Measurements from ENCODE around the gene P2RY6.

DNA sequence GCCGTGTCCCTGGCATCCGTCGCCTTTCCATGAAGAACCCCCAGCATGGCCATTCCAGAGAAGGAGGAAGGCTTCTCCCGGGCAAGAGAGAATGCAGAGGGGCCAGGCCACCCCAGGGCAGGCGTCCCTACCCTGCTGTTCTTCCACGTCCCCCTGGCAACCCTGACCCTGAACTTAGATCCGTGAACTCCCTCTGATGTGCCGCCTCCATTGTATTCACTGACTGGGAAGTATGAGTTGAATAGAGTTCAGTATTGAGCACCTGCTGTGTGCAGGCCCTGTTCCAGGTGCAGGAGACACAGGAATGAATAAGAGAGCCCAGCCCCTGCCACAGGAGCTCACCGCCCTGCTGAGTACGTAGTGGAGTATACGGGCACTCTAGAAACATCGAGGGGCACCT, 74.9 kb downstream of the P2RY6 start:
- TF ChIP-seq, protein P1, sequence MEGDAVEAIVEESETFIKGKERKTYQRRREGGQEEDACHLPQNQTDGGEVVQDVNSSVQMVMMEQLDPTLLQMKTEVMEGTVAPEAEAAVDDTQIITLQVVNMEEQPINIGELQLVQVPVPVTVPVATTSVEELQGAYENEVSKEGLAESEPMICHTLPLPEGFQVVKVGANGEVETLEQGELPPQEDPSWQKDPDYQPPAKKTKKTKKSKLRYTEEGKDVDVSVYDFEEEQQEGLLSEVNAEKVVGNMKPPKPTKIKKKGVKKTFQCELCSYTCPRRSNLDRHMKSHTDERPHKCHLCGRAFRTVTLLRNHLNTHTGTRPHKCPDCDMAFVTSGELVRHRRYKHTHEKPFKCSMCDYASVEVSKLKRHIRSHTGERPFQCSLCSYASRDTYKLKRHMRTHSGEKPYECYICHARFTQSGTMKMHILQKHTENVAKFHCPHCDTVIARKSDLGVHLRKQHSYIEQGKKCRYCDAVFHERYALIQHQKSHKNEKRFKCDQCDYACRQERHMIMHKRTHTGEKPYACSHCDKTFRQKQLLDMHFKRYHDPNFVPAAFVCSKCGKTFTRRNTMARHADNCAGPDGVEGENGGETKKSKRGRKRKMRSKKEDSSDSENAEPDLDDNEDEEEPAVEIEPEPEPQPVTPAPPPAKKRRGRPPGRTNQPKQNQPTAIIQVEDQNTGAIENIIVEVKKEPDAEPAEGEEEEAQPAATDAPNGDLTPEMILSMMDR (optimal IDR thresholded peaks at IDR 0.05 in 1 of 3, IDR thresholded peaks at IDR 0.05 in 1 of 3, conservative IDR thresholded peaks at IDR 0.05 in 1 of 3; ENCODE audit: extremely low read depth in 1 of 3, insufficient read depth in 2 of 3, low read length in 3 of 3), result no peak
- TF ChIP-seq EZH2 (IDR thresholded peaks at IDR 0.05; ENCODE audit: low read length), result no peak

Data from keratinocyte (primary cell).